Naive thymus-derived CD4-positive, alpha-beta T cell (primary cell): ENCODE data around the gene COG5. TPM values are rescaled to one million over a fixed set of nuclear protein-coding genes. Genes with fewer than 3 reads are reported as not detected.

Source experiments
- ATAC-seq: fragments of 150-1000 bp; cut with Tn5 transposase; 2 replicates; pipeline ENCODE4 v1.10.0; 2021; ENCODE audit warnings: mild to moderate bottlenecking, moderate library complexity
- CTCF ChIA-PET: fragments of 350-600 bp; sonication (Branson Sonifier 250); formaldehyde crosslinking; loops from one replicate; lab custom pipeline; 2021; ENCODE audit warnings: antibody characterized with exemption; lab: Charles Lee
- POLR2A ChIA-PET: fragments of 350-600 bp; sonication (Branson Sonifier 250); formaldehyde crosslinking; loops from one replicate; lab custom pipeline; 2021; ENCODE audit warnings: antibody characterized with exemption, inconsistent platforms; lab: Charles Lee
- DNase-seq, 9 donors: peaks; one replicate each; pipeline versions ENCODE4 v3.0.0 to v3.0.0-alpha.2; 2020 to 2022; ENCODE audit warnings: mixed read lengths in 1 of 9
- H3K27ac ChIP-seq: one replicate; pipeline ENCODE4 v1.7.0; 2013; ENCODE audit warnings: mild to moderate bottlenecking, low read depth, low read length, moderate library complexity
- H3K27me3 ChIP-seq, 2 donors: one replicate each; pipeline ENCODE4 v1.7.0; 2013; ENCODE audit warnings: low read length in 2 of 2, mild to moderate bottlenecking in 2 of 2, moderate library complexity in 2 of 2; ENCODE audit not compliant: control insufficient read depth in 2 of 2, insufficient read depth in 2 of 2
- H3K36me3 ChIP-seq, 3 experiments: 1 replicate in 2 of 3; 2 replicates in 1 of 3; pipeline ENCODE4 v1.7.0; 2013; ENCODE audit warnings: low read length in 3 of 3, mild to moderate bottlenecking in 3 of 3, moderate library complexity in 1 of 3; ENCODE audit not compliant: insufficient read depth in 3 of 3, control insufficient read depth in 2 of 3
- H3K4me1 ChIP-seq, 2 donors: one replicate each; pipeline ENCODE4 v1.7.0; 2013; ENCODE audit warnings: low read length in 2 of 2, mild to moderate bottlenecking in 2 of 2, moderate library complexity in 1 of 2; ENCODE audit not compliant: control insufficient read depth in 2 of 2, insufficient read depth in 2 of 2
- H3K4me3 ChIP-seq: 2 replicates; pipeline ENCODE4 v1.7.0; 2013; ENCODE audit warnings: mild to moderate bottlenecking, low read length
- H3K9me3 ChIP-seq, 3 experiments: 1 replicate in 2 of 3; 2 replicates in 1 of 3; pipeline ENCODE4 v1.7.0; 2013; ENCODE audit warnings: low read length in 3 of 3; ENCODE audit not compliant: control insufficient read depth in 2 of 3
- H3K27ac Mint-ChIP-seq, 9 donors: one replicate each; pipeline ENCODE4 v1.8.0; 2020 to 2022; ENCODE audit warnings: mixed read lengths in 9 of 9, mild to moderate bottlenecking in 8 of 9, moderate library complexity in 5 of 9, inconsistent platforms in 2 of 9
- H3K27me3 Mint-ChIP-seq, 5 donors: one replicate each; pipeline ENCODE4 v1.8.0; 2021 to 2022; ENCODE audit warnings: mixed read lengths in 5 of 5, mild to moderate bottlenecking in 1 of 5
- H3K36me3 Mint-ChIP-seq, 5 donors: one replicate each; pipeline ENCODE4 v1.8.0; 2020 to 2022; ENCODE audit warnings: mixed read lengths in 5 of 5, mild to moderate bottlenecking in 3 of 5, inconsistent platforms in 1 of 5
- H3K4me1 Mint-ChIP-seq, 7 donors: one replicate each; pipeline ENCODE4 v1.8.0; 2020 to 2022; ENCODE audit warnings: mixed read lengths in 7 of 7, mild to moderate bottlenecking in 3 of 7, inconsistent platforms in 1 of 7
- H3K4me3 Mint-ChIP-seq, 10 donors: one replicate each; pipeline ENCODE4 v1.8.0; 2020 to 2022; ENCODE audit warnings: mild to moderate bottlenecking in 10 of 10, mixed read lengths in 10 of 10, moderate library complexity in 6 of 10, inconsistent platforms in 2 of 10
- H3K9me3 Mint-ChIP-seq, 11 donors: one replicate each; pipeline ENCODE4 v1.8.0; 2020 to 2022; ENCODE audit warnings: mixed read lengths in 11 of 11, mild to moderate bottlenecking in 4 of 11, inconsistent platforms in 1 of 11, moderate library complexity in 1 of 11
- intact Hi-C, 2 donors: fragments of 100-400 bp; cut with micrococcal nuclease; formaldehyde crosslinking; loops; one replicate each; pipeline ENCODE4 v1.15.1; 2023
- polyA plus RNA-seq, 2 donors: library from polyadenylated mRNA; unstranded; fragments of 300-500 nt; fragmentation: Illumina TruSeq; gene quantifications; one replicate each; pipeline ENCODE4 v1.2.3, GENCODE V29; 2021
- total RNA-seq, 6 experiments: library from RNA in 5 of 6; stranded (reverse) in 5 of 6; gene quantifications; 1 replicate in 5 of 6; 2 replicates in 1 of 6; pipeline ENCODE4 v1.2.3 and lab custom pipeline; 2021 to 2026

COG5 gene
- total and polyA plus RNA-seq, 7 experiments from 2014 or later: 24.7 to 77.0 (median 48.0) TPM

DNA sequence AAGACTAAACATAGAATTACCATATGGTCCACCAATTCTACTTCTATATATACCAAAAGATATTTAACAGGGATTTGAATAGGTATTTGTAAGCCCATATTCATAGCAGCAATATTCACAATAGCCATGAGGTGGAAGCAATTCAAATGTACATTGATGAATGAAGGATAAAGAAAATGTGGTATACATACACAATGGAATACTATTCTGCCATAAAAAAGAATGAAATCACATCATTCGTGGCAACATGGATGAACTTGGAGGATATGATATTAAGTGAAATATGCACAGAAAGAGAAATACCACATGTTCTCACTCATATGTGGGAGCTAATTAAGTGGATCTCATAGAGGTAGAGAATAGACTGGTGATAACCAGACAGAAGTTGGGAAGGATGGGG lies 128.0 kb downstream of the COG5 start:
- no peaks in the 10 kb centered on the region for H3K4me1 ChIP-seq
- no peaks in the 10 kb centered on the region for H3K9me3 ChIP-seq
- CTCF ChIA-PET: interaction anchor here (0.6 kb wide), 1 partner anchor 605 kb away, joined by 4 read pairs; no protein-coding TSS in a partner anchor
- POLR2A ChIA-PET: no interaction called here
- no peaks in the 10 kb centered on the region for H3K27me3 Mint-ChIP-seq
- H3K4me1 Mint-ChIP-seq: peaks cover 0 to 6% (median 3%) of the 10 kb centered on the region in 7 donors
- H3K36me3 ChIP-seq: no peaks in the 10 kb centered on the region
- H3K36me3 Mint-ChIP-seq: peaks cover 6 to 42% (median 33%) of the 10 kb centered on the region in 5 donors
- H3K4me3 ChIP-seq: no peak overlapping the region
- peaks cover 0 to 9% (median 6%) of the 10 kb centered on the region in 11 donors for H3K9me3 Mint-ChIP-seq
- peak overlapping the region in 1 of 9 donors; percentile 16 for H3K27ac Mint-ChIP-seq
- DNase-seq (no peak), ATAC-seq (no peak)
- peak overlapping the region in 1 of 10 donors; percentile 27 for H3K4me3 Mint-ChIP-seq
- no peaks in the 10 kb centered on the region for H3K27me3 ChIP-seq
- no peak overlapping the region for H3K27ac ChIP-seq
- intact Hi-C loops: no loop called here

DNA sequence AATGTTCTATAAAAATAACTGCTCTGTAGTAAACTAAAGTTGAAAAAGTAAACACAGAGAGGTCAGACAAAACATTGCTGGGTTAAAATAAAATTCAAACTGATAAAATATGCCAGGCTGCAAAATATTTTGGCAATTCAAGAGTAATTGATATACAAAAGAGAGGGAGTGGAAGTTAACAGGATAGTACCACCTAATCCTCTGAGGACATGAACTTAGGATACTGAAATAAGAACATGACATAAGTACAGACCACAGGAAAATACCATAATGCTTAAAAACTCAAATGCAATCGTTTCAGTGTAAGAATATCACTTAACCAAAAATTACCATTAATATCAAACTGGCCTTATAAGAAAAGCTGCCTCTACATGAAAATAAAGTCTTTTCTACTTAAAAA lies 131.5 kb downstream of the COG5 start:
- CTCF ChIA-PET: no interaction called here
- Mint-ChIP-seq H3K9me3 (peaks cover 0 to 10% (median 6%) of the 10 kb centered on the region in 11 donors), H3K4me1 (peaks cover 0 to 9% (median 0%) of the 10 kb centered on the region in 7 donors), H3K4me3 (no peak overlapping the region), H3K27me3 (no peaks in the 10 kb centered on the region), H3K27ac (no peak overlapping the region), H3K36me3 (peaks cover 7 to 60% (median 41%) of the 10 kb centered on the region in 5 donors)
- no peaks in the 10 kb centered on the region for H3K9me3 ChIP-seq
- intact Hi-C loops: no loop called here
- POLR2A ChIA-PET: no interaction called here
- H3K4me1 ChIP-seq: no peaks in the 10 kb centered on the region
- no peak overlapping the region for H3K4me3 ChIP-seq
- H3K27ac ChIP-seq: no peak overlapping the region
- no peaks in the 10 kb centered on the region for H3K27me3 ChIP-seq
- no peaks in the 10 kb centered on the region for H3K36me3 ChIP-seq
- ATAC-seq (no peak), DNase-seq (no peak)

DNA sequence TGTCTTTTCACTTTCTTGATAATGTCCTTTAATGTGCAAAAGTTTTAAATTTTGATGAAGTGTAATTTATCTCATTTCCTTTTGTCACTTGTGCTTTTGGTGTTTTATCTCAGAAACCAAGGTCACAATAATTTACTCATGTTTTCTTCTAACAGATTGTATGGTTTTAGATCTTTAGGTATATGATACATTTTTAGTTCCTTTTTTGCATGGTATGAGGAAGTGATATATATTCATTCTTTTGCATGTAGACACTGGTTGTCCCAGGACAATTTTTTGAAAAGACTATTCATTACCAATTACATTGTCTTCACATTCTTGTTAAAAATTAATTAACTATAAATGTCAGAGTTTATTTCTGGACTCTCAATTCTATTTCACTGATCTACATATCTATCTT lies 133.7 kb downstream of the COG5 start:
- no peak for DNase-seq
- no peak overlapping the region for H3K27ac ChIP-seq
- no peak overlapping the region for H3K4me3 ChIP-seq
- no peaks in the 10 kb centered on the region for H3K4me1 ChIP-seq
- peaks cover 0 to 9% (median 0%) of the 10 kb centered on the region in 7 donors for H3K4me1 Mint-ChIP-seq
- H3K4me3 Mint-ChIP-seq: no peak overlapping the region
- no peaks in the 10 kb centered on the region for H3K9me3 ChIP-seq
- no peak for ATAC-seq
- no peaks in the 10 kb centered on the region for H3K36me3 ChIP-seq
- CTCF ChIA-PET: no interaction called here
- no peaks in the 10 kb centered on the region for H3K27me3 Mint-ChIP-seq
- H3K27ac Mint-ChIP-seq: no peak overlapping the region
- H3K36me3 Mint-ChIP-seq: peaks cover 0 to 56% (median 27%) of the 10 kb centered on the region in 5 donors
- peaks cover 0 to 8% (median 0%) of the 10 kb centered on the region in 11 donors for H3K9me3 Mint-ChIP-seq
- intact Hi-C loops: no loop called here
- POLR2A ChIA-PET: no interaction called here
- H3K27me3 ChIP-seq: no peaks in the 10 kb centered on the region

DNA sequence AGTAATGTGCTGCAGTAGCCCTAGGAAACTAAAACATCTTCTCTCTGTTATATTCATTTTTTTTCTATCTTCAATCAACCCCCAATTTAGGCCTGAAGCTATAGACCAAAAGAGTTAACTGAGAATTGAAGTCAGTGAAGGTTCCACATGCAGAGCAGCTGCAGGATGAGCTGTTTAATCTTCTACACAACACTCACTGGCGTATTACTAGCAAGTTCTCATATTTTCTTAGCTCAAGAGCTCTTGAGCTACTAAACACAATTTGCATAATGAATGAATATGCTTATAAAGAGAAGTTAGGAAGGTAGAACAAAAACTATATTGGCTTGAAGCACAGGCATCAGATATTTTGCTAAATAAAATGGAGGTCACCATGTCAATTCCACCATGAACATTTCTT lies 135.1 kb downstream of the COG5 start:
- Histone ChIP-seq H3K9me3 (no peaks in the 10 kb centered on the region), H3K4me1 (no peaks in the 10 kb centered on the region), H3K27ac (no peak overlapping the region), H3K4me3 (no peak overlapping the region), H3K27me3 (no peaks in the 10 kb centered on the region), H3K36me3 (no peaks in the 10 kb centered on the region)
- Mint-ChIP-seq H3K4me1 (peaks cover 0 to 10% (median 3%) of the 10 kb centered on the region in 7 donors), H3K36me3 (peaks cover 0 to 50% (median 21%) of the 10 kb centered on the region in 5 donors), H3K27ac (no peak overlapping the region), H3K27me3 (no peaks in the 10 kb centered on the region), H3K4me3 (no peak overlapping the region), H3K9me3 (peaks cover 0 to 4% (median 0%) of the 10 kb centered on the region in 11 donors)
- ChIA-PET POLR2A (no interaction called here), CTCF (no interaction called here)
- ATAC-seq: no peak
- intact Hi-C loops: no loop called here
- no peak for DNase-seq

DNA sequence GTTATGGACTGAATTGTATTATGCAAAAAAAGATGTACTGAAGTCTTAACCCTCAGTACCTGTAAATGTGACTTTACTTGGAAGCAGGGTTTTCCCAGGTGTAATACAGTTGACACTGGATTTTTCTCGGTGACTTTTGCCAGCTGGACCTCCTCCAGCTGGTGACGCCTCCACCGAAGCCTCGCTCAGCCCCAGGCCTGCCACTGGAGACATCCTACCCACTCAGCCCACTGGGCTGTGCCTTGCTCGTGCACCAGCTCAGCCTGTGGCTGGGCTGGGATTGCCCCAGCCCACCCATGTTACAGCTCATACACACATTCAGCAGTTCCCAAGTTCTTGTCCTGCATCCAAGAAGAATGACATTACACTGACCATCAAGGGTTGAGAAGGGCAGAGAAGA lies 136.3 kb downstream of the COG5 start:
- ATAC-seq (no peak), DNase-seq (no peak)
- intact Hi-C loops: no loop called here
- H3K9me3 Mint-ChIP-seq: peaks cover 0 to 4% (median 0%) of the 10 kb centered on the region in 11 donors
- no peak overlapping the region for H3K4me3 Mint-ChIP-seq
- Histone ChIP-seq H3K9me3 (no peaks in the 10 kb centered on the region), H3K4me1 (no peaks in the 10 kb centered on the region), H3K36me3 (no peaks in the 10 kb centered on the region), H3K4me3 (no peak overlapping the region), H3K27me3 (no peaks in the 10 kb centered on the region), H3K27ac (no peak overlapping the region)
- peaks cover 0 to 16% (median 4%) of the 10 kb centered on the region in 7 donors for H3K4me1 Mint-ChIP-seq
- POLR2A ChIA-PET: no interaction called here
- H3K36me3 Mint-ChIP-seq: peaks cover 0 to 48% (median 21%) of the 10 kb centered on the region in 5 donors
- peak overlapping the region in 1 of 9 donors; percentile 9 for H3K27ac Mint-ChIP-seq
- CTCF ChIA-PET: no interaction called here
- no peaks in the 10 kb centered on the region for H3K27me3 Mint-ChIP-seq

DNA sequence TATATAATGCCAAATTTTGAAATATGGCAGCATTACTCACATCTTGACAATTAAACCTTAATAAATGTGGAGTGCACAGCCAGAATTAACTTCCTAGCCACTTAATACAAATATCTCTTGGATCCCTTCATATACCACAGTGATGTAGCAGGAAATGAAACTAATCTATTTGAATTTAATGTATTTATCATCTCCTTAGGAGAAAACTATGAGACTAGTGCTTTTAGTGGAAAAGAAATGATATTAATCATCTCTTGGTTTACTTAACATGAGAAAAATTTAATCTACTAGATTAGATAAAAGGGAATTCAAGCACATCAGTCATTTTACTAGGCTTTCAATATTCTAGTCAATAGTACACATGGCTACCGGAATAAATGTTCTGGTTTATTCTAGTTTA lies 149.5 kb downstream of the COG5 start:
- H3K27me3 ChIP-seq: no peaks in the 10 kb centered on the region
- Mint-ChIP-seq H3K27ac (no peak overlapping the region), H3K9me3 (peaks cover 0 to 2% (median 0%) of the 10 kb centered on the region in 11 donors), H3K36me3 (peaks cover 11 to 37% (median 19%) of the 10 kb centered on the region in 5 donors), H3K27me3 (no peaks in the 10 kb centered on the region), H3K4me3 (no peak overlapping the region), H3K4me1 (peaks cover 0 to 5% (median 0%) of the 10 kb centered on the region in 7 donors)
- intact Hi-C loops: no loop called here
- no peak overlapping the region for H3K27ac ChIP-seq
- H3K4me3 ChIP-seq: no peak overlapping the region
- no peak for ATAC-seq
- POLR2A ChIA-PET: no interaction called here
- DNase-seq: no peak
- peaks cover 0 to 13% (median 4%) of the 10 kb centered on the region in 3 experiments for H3K36me3 ChIP-seq
- CTCF ChIA-PET: no interaction called here
- H3K4me1 ChIP-seq: no peaks in the 10 kb centered on the region
- H3K9me3 ChIP-seq: no peaks in the 10 kb centered on the region

DNA sequence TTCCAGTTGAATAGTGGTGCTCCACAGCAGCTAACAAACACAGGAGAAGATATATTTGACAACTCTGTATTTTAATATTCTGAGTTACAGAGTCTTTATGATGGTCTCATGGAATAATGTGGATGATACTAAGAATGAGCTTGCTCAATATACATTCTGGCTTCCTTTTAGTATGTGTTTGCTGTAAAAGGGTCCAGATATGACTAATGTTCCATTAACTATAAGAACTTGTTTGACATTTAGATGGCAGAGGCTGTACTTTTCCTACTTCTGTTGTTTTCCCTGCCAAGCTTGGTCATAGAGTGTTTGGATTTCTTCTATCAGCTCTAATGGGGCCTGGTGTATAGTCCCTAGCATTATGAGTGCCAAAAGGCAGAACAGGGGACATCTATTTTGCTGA lies 155.4 kb downstream of the COG5 start:
- Histone ChIP-seq H3K27ac (no peak overlapping the region), H3K9me3 (no peaks in the 10 kb centered on the region), H3K36me3 (peaks cover 0 to 20% (median 4%) of the 10 kb centered on the region in 3 experiments), H3K4me3 (no peak overlapping the region), H3K4me1 (no peaks in the 10 kb centered on the region), H3K27me3 (no peaks in the 10 kb centered on the region)
- Mint-ChIP-seq H3K27me3 (no peaks in the 10 kb centered on the region), H3K27ac (no peak overlapping the region), H3K4me3 (no peak overlapping the region), H3K36me3 (peaks cover 15 to 65% (median 39%) of the 10 kb centered on the region in 5 donors), H3K9me3 (peaks cover 0 to 2% (median 0%) of the 10 kb centered on the region in 11 donors), H3K4me1 (peaks cover 0 to 7% (median 0%) of the 10 kb centered on the region in 7 donors)
- CTCF ChIA-PET: no interaction called here
- ATAC-seq (no peak), DNase-seq (no peak)
- POLR2A ChIA-PET: no interaction called here
- intact Hi-C loops: no loop called here
